Erythroblast (primary cell): ENCODE data around the gene ARAP2.

Source experiments
- DNase-seq, 2 experiments: peaks; one replicate each; lab custom pipeline; 2025; lab: John Stamatoyannopoulos, UW
- GATA1 ChIP-seq: IDR thresholded peaks from 2 replicates; pipeline ENCODE4 v1.6.1; 2011; ENCODE audit warnings: low read depth, mild to moderate bottlenecking, control low read depth, low read length, moderate library complexity
- POLR2A ChIP-seq: IDR thresholded peaks from 2 replicates; pipeline ENCODE4 v1.6.1; 2011; ENCODE audit warnings: mild to moderate bottlenecking, low read length

ARAP2 gene

DNA sequence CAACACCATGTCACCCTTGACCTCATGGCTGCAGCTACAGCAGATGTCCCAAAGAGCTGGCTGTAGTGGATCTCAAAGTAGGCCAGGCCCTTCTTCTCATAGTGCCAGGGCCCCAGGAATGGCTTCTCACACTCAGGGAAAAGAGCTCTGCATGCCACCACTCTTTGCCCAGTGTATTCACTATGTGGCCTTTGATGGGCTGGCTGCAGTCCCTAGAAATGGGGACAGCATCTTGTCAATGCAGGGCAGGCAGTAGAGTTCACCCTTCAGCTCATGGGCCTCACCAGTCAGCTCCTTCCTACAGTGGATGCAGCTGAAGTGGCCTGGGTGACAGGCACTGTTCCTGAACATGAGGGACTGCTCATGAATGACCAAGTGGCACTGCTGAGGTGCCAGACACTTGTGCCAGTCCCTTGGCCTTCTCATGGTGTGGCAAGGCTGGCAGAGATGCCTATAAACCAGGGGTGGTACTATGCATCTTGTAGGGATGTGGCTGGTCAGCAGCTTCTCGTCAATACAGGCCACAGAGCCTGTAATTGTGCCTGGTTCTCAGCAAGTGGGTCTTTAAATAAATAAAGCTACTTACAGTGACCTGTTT lies 178.9 kb downstream of the ARAP2 start:
- DNase-seq: no peak
- TF ChIP-seq POLR2A (no peak), GATA1 (no peak)

DNA sequence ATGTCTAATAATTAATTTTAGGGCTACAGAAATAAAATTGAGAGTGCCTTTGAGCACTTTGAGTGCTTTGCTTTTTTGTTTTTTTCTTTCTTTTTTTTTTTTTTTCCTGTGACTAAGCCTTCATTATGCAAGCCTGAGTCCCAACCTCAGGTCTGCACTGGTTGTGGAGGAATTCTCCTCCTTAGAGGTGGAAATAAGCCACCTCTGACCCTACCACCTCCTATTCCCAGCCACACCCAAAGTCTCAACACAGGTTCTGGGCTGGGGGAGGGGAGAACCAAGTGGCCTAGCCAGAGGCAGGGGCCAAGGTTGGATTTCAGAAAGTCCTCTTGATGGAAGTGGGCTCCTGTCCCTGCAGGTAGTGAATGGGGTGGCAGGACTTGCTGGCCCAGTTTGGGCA lies 180.2 kb downstream of the ARAP2 start:
- TF ChIP-seq POLR2A: no peak
- DNase-seq: no peak

DNA sequence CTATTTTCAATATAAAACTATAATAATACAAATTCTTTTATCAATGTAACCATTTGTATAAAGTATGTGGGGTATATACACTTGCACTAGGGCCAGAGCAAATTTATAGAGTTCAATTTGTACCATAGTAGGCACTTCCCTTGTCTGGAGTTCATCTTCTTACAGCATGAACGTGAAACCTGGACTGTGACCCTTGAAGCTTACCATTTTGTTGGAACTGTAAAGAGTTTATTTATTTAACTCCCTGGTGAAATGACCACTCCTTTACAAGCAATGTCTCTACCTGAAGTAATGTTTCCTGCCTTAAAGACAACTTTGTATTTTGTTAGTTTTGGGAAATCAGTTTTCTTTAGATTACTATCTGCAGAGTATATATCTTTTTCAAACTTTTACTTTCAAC lies 188.2 kb downstream of the ARAP2 start:
- TF ChIP-seq POLR2A (no peak), GATA1 (no peak)
- no peak for DNase-seq

DNA sequence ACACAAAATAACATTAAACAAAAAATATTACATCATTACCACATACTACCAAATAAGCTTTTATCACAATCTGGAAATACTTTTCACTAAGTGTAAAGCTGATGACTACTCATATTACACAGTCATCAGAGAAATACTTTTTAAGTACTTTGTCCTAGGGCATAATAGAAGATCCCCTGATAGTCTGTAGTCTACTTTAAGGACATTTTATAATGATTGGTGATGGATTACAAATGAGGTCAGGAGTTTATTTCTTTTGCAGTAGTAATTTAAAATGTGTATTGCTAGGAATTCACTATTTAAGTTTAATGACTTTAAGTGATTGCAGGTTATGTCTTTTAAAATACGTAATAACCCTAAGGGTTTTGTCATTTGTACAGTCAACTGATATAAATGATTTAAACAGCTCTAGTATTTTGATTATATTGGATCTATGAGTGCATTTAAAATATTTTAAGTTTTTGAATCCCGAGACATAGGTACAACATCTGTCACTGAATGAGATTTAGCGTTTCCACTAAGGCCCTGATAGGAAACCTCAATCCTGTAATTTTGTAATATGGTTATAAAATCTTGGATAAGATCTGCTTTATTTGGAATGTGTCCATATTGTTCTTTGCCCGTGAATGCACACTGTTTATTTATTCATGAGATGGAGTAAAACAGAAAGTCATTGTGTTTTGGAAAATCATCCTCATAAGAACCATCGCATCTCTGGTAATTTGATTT lies 189.5 kb downstream of the ARAP2 start:
- no peak for DNase-seq
- no peak for TF ChIP-seq GATA1
- no peak for TF ChIP-seq POLR2A

DNA sequence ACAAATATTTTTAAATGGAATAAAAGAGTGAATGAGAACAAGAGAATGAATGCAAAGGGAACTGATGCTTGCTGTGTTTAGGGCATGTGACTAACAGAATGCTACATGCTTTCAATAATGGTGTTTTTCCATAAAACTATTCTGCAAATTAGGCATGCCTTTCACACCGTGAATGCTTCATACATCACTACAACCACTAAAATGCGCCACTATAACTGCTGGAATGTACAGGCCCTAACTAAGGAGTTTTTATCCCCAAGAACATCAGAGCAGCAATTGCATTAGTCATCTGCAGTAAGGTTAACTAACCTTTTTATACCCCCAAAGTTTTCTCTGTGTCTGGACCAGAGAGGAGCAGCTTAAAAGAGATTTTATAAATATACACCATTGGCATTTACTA lies 190.4 kb downstream of the ARAP2 start:
- TF ChIP-seq POLR2A (no peak), GATA1 (no peak)
- DNase-seq: no peak

DNA sequence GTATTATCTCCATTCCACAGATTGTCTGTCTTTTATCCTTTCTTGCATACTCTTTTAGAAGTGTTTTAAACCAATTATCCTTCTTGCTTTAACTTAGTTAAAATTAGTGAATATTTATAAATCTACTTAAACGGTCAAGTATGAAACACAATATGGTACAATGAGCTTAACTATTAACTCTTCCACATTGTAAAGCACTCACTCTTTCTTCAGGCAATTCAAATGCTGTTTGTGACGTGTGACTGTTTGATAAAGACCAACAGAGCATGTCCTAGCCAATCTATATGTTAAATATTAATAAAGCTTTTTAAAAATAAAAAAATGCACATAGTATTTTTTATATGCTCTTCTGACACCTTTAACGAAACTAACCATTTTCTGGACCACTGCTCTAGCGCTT lies 192.7 kb downstream of the ARAP2 start:
- no peak for DNase-seq
- no peak for TF ChIP-seq POLR2A
- TF ChIP-seq GATA1: no peak

DNA sequence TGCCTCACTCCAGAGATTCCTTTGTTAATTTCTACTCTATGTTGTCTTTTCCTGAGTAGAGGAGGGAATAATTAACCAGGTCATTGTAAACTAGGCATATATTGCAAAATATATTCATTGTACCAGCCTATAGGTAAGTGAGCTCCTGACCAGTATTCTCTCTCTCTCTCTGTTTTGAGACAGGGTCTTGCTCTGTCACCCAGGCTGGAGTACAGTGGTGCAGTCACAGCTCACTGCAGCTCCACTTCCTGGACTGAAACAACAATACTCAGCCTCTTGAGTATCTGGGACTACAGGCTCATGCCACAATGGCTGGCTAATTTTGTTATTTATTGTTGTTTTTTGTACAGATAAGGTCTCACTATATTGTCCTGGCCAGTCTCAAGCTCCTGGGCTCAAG lies 198.3 kb downstream of the ARAP2 start:
- TF ChIP-seq GATA1: no peak
- TF ChIP-seq POLR2A: no peak
- DNase-seq: no peak

DNA sequence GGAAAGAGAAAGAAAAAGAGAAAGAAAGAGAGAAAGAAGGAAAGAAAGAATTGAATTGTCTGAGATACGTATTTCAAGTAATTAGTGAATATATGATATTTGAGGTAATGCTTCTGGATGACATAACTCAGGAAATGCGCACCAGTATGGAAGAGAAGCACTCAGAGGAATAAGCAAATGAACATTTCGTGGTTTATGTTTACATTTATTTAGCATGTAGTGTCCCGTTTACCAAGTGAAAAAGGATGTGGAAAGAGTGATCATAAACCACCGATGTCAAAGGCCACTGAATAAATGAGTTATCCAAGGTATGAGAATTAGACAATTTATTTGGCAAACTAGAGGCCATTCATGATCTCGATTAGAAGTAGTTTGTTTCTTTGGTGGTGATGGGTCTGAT lies 200.4 kb downstream of the ARAP2 start:
- no peak for DNase-seq
- TF ChIP-seq POLR2A (no peak), GATA1 (no peak)

DNA sequence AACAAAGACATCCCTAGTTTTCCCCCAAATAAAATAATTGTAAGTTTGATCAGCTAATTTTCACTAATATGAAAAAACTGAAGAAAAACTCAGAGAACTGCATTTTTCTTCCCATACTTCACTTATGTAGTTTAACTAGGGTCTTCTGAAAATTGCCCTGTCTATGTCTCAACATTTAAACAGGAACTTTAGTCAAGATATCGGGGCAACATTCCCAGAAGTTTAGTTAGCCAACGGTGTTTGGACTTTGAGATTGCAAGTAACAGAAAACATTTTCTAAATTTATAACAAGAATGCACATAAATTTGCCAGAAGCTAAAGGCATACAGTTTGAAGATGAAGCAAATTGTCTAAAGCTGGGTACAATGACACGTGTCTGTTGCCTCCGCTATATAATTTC lies 201.1 kb downstream of the ARAP2 start:
- TF ChIP-seq POLR2A (no peak), GATA1 (no peak)
- no peak for DNase-seq

DNA sequence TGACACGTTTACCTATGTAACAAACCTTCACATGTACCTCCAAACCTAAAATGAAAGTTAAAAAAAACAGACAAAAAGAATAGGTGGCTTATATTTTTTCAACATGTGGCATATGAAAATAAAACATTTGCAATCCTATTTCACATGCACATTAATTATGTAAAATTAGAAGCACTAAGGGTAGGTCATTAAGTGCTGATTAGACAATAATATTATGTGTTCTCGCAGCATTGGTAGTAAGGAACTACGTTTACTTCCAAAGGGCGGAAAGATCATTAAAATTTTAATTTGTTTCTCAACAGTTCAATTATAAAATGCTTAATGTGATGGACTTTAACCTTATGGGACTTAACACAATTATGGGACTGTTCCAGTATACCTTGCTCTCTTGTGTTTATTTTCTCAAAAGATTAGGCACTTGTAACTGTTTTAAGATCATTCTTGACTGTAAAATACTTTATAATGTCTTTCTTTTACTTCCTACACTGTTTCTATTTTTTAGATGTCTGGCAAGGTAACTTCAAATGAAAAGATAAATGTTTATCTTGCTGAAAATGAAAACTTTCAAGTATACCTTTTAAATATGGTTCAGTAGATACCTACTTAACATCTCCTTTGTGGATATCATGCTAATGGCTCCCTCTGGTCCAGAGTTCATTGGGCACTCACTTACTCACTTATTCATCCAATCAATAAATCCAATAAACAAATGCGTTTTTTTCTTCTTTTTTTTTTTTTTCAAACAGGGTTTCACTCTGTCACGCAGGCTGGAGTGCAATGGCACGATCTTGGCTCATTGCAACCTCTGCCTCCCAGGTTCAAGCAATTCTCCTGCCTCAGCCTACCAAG lies 202.0 kb downstream of the ARAP2 start:
- no peak for TF ChIP-seq GATA1
- no peak for TF ChIP-seq POLR2A
- no peak for DNase-seq

DNA sequence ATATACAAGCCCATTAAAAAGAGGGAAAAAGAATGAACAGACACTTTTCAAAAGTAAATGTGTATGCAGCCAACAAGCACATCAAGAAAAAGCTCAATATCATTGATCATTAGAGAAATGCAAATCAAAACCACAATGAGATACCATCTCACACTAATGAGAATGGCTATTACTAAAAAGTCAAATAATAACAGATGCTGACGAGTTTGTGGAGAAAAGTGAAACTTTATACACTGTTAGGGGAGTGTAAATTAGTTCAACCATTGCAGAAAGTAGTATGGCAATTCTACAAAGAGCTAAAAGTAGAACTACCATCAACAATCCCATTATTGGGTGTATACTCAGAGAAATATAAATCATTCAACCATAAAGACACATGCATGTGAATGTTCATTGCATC lies 203.0 kb downstream of the ARAP2 start:
- no peak for DNase-seq
- TF ChIP-seq GATA1: no peak
- no peak for TF ChIP-seq POLR2A

DNA sequence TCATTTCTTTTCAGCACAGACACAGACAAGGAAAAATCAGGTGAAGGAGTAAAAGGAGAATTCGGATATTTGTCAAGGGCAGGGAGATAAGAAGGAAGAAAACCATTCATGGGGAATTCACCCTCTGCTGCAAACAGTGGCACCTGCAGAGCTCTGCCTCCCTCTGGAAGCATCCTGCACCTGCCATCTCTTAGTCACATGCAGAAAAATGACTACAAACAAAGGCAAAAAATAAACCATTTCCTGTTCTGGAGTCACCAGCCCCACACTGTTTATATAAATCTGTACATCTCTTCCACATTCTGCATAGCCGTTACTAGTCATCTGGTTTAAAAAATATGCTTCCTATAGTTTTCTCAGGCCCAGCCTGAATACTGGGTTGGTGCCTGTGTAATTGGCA lies 205.3 kb downstream of the ARAP2 start:
- TF ChIP-seq GATA1: no peak
- no peak for TF ChIP-seq POLR2A
- no peak for DNase-seq

DNA sequence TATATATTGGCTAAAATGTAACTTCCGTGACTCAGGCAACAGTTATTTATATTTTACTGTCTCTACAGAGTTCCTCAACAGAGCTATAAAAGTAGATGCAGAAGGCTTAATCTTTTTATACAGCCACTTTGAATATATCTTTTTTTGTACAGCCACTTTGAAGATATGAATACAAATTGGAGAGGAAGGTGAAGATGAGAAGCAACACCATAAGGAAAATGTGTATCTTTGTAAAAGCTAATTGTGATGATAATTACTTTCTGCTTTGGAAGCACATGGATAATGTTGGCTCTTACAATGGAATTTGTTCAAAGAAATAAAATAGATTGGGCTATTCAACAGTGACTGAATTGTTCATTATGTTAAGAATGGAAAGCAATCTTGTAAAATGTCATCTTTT lies 205.8 kb downstream of the ARAP2 start:
- TF ChIP-seq POLR2A: no peak
- TF ChIP-seq GATA1: no peak
- DNase-seq: no peak

DNA sequence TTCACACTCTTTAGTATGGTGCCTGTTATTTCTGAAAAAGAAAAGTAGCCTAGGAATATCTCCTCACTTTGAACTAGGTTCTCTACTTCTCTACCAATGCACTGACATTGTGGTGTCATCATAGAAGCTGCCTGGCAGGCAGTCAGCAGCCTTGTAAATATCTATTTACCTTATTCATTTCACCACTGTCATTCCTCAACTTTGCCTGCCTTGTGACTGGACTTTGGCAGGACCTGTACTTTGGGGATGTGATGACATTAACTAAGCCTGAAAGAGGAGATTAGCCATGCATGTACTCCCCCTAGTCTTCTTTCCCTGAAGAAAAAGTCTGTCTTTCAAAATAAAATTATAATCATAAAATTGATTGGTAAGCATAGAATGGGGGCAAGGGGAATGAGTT lies 207.2 kb downstream of the ARAP2 start:
- DNase-seq: no peak
- TF ChIP-seq GATA1 (no peak), POLR2A (no peak)

DNA sequence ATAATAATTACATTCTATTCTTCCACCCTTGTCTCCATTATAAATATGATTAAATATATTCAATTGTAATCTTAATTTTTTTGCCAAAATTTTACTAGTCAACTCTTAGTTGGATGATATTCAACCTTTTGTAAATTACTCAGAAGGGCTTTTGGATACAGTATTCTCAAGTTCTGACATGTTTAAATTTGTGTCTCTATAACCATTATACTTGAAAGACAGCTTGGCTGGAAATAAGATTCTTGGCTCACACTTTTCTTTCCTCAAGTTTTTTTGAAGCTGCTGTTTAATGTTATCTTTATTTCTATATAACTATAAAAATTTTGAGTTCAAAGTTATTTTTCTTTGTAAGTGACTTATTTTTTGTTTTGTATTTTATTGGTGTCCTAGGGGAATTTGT lies 214.4 kb downstream of the ARAP2 start:
- no peak for DNase-seq
- TF ChIP-seq GATA1 (no peak), POLR2A (no peak)
